A673 (cell line): ENCODE results near the gene ZNF281.

ENCODE experiments used
- EZH2 ChIP-seq: fragments of 200-600 bp; sonication (generic); IDR thresholded peaks from 2 replicates; pipeline ENCODE4 v1.6.1; 2017; ENCODE audit warnings: borderline replicate concordance, low read depth, mild to moderate bottlenecking, mixed read lengths, antibody characterized with exemption, low read length; ENCODE audit not compliant: poor library complexity, severe bottlenecking
- TF ChIP-seq, protein P1 (sequence below): fragments of 300-800, 200-600 bp; sonication (generic); conservative IDR thresholded peaks from 2 replicates; pipeline ENCODE4 v1.5.1; 2017; ENCODE audit warnings: low read depth, mild to moderate bottlenecking, antibody characterized with exemption, low read length, moderate library complexity, mixed read lengths

DNA sequence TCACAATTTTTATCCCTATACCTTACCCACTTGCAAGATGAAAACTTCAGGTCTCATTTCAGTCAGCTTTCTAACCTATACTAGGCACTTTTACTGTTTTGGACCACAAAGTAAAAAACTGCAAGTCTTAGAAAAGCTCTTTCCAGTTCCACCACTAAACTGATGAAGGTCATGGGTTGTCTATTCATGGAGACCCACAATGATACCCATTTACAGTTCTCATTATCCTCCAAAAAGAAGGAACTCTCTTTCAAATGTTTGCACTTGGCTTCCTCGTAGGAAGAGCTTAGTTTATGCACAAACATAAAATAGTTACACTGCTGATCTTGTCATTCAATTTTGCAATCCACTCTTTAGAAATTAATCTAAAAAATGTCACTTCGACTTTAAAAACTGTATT is 9.3 kb downstream of the ZNF281 start:
- TF ChIP-seq, protein P1, sequence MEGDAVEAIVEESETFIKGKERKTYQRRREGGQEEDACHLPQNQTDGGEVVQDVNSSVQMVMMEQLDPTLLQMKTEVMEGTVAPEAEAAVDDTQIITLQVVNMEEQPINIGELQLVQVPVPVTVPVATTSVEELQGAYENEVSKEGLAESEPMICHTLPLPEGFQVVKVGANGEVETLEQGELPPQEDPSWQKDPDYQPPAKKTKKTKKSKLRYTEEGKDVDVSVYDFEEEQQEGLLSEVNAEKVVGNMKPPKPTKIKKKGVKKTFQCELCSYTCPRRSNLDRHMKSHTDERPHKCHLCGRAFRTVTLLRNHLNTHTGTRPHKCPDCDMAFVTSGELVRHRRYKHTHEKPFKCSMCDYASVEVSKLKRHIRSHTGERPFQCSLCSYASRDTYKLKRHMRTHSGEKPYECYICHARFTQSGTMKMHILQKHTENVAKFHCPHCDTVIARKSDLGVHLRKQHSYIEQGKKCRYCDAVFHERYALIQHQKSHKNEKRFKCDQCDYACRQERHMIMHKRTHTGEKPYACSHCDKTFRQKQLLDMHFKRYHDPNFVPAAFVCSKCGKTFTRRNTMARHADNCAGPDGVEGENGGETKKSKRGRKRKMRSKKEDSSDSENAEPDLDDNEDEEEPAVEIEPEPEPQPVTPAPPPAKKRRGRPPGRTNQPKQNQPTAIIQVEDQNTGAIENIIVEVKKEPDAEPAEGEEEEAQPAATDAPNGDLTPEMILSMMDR = no peak
- TF ChIP-seq EZH2 = no peak
